Activated CD8-positive, alpha-beta memory T cell treated with anti-CD3 and anti-CD28 coated beads for 4 hours (primary cell): ENCODE results near the gene PXDN.
"Not testable (repeated sequence)": the region's sequence is repeated elsewhere in the genome, so short reads cannot be mapped to it uniquely, and the experiment has no call there.

Source experiments
- DNase-seq, 2 donors: peaks; one replicate each; pipeline ENCODE4 v3.0.0-alpha.2; 2020; ENCODE audit warnings: low read depth in 2 of 2

Gene PXDN

DNA sequence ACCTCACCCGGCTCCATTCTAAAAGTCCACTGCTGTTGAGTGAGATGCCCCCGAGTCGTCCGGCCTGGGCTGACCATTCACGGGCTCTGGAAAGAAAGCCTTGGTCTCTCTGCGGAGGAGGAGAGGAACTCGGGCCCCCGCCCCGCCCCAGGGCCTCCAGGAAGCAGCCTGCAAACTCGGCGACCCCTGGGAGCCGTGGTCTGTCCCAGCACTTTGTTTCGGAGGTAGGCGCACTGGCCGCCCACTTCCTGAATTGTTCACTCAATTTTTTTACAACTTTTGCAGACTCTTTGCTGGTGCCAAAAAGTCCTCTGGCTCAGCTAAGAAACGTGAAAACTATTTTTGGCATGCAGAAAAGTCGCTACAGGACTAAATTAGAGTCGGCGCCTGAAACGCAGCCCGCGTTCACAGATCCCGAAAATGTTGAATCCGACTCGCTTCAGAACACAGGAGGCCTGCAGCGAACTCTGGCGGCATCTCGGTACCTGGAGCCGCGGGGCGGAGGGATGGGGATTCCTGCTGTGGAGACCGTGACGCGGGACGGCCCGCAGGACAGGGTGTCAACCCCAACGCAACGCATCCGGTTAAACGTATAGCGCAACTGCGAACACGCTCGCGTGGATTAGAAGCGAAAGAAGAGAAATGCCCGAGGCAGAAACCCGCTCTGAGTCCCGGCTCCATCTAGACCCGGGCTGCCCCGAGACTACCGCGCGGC, 1.5 kb downstream of the PXDN start:
- no peak for DNase-seq

DNA sequence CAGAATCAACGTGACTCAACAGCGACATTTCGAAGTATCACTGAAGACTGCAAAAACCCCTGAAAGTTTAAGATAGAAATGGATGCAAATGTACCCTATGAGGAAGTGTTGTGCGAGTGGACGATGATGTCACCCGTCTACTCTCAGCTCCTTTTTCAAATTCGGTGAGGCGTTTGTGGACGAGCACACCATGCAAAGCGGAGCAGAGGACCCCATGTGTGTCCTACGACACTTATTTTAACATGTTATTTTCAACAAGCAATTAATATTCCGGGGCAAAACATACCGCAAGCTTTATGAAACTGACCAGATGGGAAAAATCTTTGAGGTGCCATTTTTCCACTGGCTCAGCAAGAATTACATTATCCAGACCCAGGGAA, 2.0 kb downstream of the PXDN start:
- no peak for DNase-seq

DNA sequence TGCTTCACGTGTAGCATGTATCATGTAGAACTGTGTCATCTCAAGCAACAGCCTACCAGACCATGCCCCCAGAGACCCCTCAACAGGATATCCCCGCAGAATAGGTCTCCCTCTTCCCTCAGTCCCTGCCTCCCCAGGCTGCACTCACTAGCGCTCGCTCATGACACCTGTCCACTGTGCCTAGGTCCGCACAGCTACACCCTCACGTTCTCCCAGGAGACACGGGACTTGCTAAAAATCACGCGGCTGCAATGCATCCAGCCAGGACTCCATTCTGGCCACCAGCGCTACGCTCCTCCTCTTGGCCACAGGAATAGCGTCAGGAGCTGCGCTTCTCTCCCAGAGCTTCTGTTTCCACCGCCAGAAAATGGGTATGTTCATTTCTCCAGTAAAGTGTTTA, 2.5 kb downstream of the PXDN start:
- DNase-seq, result no peak

DNA sequence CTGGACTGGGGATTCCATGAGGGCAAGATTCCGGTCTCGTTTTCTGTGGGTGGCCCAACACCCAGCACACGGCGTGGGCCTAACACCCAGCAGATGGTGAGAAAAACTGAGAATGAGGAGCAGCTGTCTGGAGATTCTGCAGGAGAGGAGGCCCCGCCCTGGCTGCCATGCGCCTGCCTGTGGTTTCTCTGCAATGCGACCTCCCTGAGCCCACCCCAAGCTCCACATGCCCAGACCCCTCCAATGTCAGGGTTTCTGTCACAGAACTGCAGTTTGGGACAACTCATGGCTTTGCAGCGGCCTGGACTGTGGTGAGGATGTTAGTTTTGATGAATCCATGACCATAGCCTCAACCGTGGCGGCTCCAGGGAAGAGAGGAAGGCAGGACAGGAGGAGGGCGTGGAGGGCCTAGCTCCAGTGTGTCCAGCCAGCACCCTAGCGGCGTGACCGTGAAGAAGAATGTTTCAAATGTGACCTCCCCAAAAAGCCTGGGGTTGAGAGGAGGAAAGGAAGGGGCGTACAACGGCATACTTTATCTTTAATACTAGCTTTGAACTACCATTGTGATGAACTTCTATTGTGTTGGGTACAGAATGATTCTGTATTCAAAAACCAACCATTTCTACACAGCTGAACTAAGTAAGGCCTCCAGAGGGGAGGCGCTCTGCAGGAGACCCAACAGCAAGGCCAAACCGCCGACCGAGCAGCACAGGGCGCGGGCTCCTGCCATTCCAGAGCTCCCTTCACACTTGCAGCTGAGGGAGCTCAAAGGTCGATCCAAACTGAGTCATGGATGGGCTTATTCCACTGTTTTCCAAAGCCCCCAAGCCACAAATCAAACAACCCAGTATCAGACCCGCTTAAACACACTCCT, 3.4 kb downstream of the PXDN start:
- DNase-seq, result no peak

DNA sequence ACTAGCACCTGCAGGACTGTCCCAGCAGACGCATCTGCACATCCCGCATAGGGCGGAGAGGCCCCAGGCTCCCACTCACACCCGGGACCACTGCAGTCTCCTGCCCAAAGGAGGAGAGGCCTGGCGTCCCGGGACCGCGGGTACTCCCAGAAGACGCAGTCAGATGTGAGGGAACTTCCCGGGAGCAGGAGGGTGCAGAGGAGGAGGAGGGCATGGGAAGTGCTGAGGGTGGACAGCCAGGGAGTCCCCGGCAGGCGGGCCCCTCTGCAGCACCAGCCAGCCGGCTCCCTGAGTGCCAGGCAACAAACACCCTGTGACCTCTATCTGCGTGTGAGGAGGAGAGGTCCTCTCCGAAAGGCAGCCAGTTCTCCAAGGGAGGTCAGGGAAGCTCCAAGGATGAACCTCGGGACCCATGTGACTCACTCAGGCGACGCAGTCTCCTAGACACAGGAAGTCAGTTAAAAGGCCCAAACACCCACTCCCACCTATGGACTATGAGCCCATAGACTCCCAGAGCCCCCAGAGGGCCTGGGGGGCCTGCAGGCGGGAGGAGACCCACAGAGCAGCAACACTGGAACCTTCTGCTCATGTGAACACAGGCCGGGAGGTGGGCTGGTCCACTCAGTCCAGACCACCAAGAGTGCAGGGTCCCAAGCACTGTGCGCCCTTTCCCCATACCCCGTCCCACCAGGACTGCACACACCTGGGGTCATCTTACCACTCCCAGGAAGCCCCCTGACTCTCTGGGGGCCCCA, 4.2 kb downstream of the PXDN start:
- no peak for DNase-seq

DNA sequence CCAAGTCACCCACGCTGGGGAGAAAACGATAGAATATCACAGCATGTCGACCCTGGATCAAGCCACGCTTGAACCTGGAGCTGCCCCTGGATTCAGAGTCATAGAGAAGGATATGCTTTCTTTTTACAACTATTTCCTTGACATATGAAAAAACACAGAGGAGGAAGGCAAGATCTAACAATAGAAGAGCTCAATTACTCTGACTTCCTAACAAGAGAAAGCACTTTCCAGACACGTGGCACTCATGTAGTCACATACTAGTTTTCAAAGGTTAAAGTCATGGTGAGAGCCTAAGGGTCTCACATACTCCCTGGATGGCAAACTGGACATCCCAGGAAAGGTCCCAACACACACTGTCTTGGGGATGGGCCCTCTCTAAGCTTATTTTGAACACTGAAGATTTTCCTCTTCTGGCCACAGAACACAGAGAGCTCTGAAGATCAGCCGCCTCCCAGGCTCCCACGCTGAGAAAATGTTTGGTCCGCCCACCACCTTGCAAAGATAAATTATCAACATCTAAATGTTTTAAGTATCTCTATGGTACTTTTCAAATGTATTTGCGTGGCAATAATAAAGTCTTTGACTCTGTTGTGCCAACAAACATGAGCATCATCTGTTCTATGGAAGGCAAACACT, 4.9 kb downstream of the PXDN start:
- no peak for DNase-seq

DNA sequence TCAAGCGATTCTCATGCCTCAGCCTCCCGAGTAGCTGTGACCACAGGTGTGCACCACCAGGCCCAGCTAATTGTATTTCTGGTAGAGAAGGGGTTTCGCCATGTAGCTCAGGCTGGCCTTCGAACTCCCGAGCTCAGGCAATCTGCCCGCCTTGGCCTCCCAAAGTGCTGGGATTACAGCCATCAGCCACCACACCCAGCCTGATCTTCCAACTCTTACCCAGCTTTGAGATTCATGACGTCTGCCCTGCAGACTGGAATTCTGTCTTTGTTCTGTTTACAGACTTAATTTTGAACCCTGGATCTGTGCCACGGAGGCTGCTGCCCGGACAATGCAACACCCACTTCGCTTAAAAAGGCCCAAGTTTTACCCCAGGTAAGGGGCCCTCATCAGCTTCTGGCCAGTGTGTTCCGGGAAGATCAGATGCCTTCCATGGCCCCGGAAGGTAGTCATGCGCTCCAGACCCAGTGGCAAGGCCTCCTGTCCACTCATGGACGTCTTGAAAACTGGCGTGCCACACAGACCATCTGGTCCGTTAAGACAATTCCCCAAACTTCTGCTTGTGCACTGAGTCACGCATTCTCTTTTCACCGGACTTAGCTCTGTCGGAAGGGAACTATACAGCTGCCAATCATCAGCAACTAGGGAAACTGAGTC, 5.5 kb downstream of the PXDN start:
- DNase-seq, result no peak

DNA sequence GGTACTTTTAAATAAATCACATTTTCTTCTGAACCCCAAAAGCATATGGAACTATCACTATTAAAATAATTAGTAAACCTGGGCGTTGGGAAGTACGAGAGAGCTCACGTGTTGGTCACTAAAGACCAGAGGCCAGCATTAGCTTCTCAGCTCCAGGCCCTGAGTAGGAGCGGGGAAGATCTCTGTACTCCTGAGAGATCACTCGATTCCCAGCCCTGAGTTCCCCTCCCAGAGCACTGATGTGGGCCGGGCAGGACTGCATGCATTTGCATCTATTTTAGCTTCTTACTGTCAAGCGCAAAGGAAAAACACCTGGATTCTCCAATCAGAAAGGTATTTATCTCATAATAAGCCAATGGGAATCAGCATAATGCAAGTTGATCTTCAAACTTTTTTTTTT, 6.2 kb downstream of the PXDN start:
- DNase-seq, result no peak

DNA sequence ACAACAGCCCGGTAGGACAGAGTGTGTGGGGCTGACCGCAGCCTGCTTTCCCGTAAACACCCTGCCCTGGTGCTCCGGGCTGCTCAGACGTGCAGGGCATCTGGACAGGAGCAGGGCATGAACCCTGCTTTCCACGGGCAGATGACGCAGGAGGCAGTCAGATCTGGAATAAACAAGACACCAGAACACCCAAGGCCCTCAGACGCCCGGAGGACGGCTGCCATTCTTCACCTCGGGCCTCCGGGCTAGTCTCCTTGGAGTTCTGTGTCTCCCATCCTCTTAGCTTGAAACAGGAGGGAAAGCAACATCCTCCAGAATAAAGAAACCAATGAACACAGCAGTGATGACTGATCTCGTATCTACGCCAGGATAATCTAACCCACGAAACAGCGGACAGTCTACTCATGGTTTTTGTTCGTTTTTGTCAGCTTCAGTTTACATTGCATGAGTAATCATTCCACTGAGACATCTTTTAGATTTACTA, 7.3 kb downstream of the PXDN start:
- no peak for DNase-seq

DNA sequence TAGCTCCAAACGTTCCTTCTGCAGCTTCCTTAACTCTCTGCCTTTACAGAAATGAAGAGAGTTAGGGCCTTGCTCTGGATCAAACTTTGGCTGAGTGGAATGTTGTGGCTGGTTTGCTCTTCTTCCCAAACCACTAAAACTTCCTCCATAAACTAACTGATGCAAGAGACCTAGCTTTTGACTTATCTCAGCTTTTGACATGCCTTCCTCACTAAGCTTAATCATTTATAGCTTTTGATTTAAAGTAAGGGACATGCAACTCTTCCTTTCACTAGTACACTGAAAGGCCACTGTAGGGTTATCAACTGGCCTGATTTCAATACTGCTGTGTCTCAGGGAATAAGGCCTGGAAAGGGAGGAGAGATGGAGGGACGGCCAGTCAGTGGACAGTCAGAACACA, 8.3 kb downstream of the PXDN start:
- no peak for DNase-seq

DNA sequence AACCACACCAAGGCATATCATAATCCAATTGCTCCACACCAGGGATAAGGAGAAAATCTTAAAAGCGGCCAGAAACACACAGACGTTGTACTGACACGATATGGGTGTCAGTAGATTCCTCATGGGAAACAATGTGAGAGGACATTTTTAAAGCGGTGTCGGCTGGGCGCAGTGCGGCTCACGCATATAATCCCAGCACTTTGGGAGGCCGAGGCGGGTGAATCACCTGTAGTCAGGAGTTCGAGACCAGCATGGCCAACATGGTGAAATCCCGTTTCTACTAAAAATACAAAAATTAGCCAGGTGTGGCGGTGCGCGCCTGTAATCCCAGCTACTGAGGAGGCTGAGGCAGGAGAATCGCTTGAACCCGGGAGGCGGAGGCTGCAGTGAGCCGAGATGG, 11.0 kb downstream of the PXDN start:
- DNase-seq, result not testable (repeated sequence)

DNA sequence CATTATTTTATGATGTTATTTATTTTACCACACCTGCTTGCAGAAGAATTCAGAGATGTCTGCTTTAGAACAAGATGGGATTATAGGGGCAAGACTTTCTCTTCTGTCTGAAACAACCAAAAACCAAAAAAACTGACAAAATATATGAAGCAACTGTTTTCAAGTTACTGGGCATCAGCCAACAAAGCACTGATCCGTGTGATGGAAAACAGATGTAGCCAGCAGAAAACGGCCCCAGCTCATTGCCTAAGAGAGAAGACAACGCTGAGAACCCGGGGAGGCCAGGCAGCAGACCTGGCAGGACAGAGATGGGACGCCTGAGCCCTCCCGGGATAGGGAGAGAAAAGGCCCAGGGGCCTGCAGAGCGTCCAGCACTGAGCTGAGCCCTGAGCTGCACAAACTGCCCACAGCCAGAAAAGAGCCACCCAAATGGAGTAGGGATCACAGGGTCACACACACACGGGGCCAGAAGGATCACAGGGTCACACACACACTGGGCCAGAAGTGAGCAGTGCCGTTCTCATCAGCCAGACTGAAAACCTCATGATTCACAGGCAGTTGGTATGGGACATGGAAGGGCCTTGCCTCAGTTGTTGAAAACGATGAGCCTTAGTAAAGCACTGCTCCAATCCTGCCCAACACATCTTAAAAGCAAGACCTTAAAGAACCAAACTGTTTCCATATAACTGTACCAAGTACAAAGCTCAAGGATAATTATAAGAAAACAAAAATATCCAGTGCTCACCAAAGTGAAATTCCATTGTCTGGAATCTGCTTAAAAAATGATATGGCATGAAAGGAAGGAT, 12.1 kb downstream of the PXDN start:
- no peak for DNase-seq

DNA sequence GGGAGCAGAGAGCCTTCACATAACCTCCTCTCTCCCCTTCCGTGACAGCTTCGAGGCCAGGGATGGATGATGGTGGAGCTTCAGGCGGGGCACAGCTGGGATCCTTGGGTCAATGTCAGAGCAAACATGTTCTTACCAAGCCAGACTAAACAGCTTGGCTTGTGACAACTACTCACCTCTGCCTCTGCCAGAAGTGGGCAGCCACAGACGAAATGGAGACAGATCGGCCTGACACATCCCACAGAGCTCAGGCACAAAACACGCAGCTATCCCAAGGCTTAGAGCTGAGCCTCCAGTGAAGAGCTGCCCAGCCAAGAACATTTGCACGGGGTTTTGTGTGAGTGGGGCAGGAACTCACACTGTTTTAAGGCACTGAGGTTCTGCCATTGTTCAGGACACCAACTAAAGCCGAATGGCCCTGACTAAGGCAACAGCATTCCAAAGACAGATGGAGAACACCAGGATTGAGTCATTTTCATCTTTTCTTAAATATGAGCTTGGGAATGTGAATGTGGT, 12.8 kb downstream of the PXDN start:
- no peak for DNase-seq

DNA sequence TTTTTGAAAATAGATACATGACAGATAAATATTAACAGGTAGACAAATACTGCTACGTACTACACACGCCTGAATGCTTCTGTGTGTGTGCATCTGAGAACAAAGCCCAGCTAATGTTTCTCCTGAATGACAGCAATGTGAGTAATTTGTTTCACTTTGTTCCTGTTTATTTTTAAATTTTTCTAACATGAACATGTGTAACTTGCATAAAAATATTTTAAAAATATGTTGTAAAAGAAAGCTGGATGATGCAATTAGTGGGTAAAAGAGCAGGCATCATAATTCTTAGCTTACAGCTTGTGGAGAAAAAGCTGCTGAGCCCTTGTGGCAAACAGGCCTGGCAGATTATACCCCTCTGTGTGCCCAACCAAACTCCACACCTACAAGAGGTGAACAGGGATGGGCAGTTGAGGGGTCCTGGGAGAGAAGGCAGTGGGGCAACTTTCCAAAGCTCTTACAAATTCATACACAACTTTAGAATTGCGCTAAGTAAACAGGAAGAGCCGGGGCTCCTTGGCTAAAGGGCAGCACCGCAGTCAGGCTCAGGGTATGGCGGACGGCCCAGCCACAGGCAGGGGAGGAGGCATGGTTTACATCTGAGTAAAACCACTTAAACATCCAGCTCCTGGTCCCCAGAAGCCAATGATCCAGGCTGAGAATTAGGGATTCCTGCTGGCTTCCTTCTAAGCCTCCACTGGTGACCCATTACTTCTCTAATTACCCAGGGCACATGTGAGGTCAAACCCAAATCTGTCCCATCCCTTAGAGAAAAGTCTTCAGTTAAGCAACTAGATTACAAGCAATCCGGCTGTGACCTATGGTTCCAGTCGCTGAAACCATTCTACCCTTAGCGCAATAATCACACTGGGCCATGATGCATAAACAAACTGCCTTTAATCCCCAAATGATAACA, 14.0 kb downstream of the PXDN start:
- DNase-seq, result no peak

DNA sequence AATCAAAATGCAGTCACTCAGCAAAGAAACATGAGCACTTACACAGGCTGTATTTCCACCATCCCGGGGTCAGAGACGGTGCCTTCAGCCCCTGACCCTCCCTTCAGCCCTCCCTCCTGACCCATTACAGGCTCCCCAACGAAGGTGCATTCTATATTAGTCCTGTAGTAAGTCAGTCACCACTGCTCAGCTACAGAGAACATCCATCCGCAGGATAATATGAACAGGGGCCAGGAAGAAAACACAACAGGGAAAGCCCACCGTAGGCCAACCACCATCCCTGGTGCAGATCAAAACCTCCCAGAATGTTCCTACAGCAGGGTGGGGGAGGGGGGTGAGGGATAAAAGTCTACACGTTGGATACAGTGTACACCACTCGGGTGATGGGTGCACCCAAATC, 15.1 kb downstream of the PXDN start:
- no peak for DNase-seq

DNA sequence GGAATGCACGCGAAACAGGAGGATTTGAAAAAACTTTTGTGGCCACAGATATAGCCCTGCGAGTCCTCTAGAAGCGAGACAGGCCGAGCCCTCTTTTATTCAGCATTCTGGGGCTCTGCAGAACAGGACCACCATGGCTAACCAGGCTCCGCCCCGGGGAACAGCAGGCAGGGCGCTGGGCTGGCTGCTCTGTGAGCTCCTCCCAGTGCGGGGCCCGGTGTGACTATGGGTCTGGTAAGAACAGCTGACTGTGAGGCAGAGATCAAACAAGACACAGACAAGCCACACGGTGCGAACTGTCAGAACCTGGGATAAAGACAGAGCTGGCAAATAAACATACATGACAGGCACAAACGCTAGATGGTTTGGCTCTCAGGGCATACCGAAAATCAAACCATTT, 15.5 kb downstream of the PXDN start:
- no peak for DNase-seq

DNA sequence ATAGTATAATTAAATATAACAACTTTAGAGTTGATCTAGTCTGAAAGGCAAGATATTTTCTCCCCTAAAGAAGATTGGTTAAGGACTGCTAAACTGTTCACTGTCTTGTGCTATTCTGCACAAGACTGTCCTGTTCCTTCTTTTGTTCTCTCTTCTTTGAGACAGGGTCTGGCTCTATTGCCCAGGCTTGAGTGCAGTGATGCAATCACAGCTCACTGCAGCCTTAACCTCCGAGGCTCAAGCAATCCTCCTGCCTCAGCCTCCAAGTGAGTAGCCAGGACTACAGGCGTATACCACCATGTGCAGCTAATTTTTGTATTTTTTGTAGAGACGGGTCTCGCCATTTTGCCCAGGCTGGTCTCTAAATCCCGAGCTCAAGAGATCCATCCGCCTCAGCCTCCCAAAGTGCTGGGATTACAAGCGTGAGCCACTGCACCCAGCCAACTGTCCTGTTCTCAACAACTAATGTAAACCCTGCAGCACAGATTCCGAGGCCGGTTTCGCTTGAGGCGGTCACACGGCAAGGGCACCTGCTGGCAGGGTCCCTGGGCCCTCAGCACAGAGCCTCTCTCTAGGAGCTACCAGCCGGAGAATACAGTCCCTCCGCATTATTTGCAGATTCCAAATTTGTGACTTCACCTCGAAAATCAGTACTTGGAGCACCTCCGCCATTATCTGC, 16.4 kb downstream of the PXDN start:
- DNase-seq, result no peak

DNA sequence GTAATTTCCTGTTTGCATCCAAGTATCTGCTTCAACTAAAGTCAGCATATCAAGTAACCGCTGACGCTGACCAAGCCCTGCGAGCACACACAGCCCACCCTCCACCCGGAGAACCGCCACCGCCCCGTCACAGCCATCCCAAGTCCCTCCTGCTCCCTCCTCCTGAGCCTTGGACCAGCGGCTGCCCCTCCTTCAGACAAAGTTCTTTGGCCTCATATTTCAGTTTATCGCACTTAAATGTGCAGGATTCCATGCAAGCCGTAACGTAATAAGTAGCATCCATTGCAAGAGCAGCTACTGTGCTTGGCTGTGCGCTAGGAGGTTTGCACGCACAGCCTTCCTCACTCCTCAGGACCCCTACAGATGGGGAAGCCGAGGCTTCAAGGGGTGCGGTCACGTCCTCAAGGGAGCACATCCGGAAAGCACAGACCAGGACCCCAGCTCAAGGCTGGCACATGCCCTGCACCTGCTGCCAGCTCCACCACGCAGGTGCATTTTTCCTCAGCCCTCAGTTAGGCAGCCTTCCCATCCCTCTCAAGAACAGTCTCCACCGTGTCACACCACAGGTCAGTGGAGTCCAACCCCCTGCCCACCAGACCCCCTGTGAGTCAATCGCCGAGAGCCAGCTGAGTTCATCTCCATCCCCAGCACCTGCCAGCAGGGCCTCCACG, 17.1 kb downstream of the PXDN start:
- no peak for DNase-seq
